Epithelial cell of proximal tubule (primary cell): ENCODE results near the gene LUZP4. TPM values are rescaled to one million over a fixed set of nuclear protein-coding genes. Genes with fewer than 3 reads are reported as not detected.

Experiments
- DNase-seq: peaks from one replicate; pipeline ENCODE4 v3.0.0-alpha.2; 2011; ENCODE audit warnings: low read depth
- H3K4me3 ChIP-seq: 2 replicates; pipeline ENCODE4 v1.5.1; 2011; ENCODE audit warnings: low read depth, mild to moderate bottlenecking, low read length
- total RNA-seq: library from RNA; depleted of rRNA; stranded (reverse); fragments of >200 nt; gene quantifications from 2 replicates; pipeline ENCODE4 v1.2.3, GENCODE V29; 2015
- TF ChIP-seq, protein P1 (sequence below): conservative IDR thresholded peaks from 2 replicates; pipeline ENCODE4 v1.5.1; 2012; ENCODE audit warnings: low read depth, mild to moderate bottlenecking, low read length

The LUZP4 gene, protein sequence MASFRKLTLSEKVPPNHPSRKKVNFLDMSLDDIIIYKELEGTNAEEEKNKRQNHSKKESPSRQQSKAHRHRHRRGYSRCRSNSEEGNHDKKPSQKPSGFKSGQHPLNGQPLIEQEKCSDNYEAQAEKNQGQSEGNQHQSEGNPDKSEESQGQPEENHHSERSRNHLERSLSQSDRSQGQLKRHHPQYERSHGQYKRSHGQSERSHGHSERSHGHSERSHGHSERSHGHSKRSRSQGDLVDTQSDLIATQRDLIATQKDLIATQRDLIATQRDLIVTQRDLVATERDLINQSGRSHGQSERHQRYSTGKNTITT
- total RNA-seq: not detected in 2 replicates

DNA sequence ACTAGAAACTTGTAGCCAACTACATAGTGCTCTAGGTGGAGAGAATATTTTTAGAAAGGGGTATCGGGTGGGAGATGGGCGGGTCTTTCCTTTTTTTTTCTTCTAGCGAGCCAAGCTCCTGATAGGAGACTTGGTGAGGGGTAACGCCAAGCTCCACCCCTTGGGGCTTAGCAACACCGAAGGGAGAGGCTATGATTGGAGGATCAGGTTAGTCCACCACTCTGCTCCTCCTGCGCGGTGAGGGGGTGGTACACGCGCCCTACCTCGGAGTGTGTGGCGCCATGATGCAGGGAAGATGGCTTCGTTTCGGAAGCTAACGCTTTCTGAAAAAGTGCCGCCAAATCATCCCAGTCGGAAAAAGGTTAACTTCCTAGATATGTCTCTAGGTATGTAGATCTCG is at the start of gene LUZP4:
LUZP4 (plus strand) TSS at position 251 of the 400 bp plus-strand sequence; CDS start at position 296, 45 bp downstream.
- DNase-seq: no peak
- TF ChIP-seq, protein P1, sequence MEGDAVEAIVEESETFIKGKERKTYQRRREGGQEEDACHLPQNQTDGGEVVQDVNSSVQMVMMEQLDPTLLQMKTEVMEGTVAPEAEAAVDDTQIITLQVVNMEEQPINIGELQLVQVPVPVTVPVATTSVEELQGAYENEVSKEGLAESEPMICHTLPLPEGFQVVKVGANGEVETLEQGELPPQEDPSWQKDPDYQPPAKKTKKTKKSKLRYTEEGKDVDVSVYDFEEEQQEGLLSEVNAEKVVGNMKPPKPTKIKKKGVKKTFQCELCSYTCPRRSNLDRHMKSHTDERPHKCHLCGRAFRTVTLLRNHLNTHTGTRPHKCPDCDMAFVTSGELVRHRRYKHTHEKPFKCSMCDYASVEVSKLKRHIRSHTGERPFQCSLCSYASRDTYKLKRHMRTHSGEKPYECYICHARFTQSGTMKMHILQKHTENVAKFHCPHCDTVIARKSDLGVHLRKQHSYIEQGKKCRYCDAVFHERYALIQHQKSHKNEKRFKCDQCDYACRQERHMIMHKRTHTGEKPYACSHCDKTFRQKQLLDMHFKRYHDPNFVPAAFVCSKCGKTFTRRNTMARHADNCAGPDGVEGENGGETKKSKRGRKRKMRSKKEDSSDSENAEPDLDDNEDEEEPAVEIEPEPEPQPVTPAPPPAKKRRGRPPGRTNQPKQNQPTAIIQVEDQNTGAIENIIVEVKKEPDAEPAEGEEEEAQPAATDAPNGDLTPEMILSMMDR: no peak
- H3K4me3 ChIP-seq: no peak within 1 kb of the TSS

DNA sequence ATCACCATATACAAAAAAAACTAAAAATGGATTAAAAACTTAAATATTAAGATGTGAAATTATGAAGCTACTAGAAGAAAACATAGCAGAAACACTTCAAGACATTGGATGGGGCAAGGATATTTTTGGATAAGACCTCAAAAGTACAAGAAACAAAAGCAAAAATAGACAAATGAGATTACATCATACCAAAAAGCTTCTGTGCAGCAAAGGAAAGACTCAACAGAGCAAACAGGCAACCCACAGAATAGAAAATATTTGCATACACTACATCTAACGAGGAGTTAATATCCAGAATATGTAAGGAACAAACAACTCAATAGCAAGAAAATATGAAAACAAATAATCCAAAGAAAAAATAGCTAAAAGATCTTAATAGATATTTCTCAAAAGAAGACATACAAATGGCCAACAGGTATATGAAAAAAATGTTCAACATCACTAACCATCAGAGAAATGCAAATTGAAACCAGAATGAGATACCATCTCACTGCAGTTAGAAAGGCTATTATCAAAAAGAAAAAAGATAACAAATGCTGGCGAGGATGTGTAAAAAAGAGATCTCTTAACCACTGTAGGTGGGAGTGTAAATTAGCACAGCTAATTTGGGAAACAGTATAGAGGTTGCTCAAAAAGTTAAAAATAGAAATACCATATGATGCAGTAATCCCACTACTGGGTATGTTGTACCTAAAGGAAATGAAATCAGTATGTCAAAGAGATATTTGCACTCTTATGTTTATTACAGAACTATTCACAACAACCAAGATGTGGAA is 37.9 kb upstream of the LUZP4 start:
- DNase-seq: no peak
- no peak overlapping the region for H3K4me3 ChIP-seq
- TF ChIP-seq, protein P1: no peak

DNA sequence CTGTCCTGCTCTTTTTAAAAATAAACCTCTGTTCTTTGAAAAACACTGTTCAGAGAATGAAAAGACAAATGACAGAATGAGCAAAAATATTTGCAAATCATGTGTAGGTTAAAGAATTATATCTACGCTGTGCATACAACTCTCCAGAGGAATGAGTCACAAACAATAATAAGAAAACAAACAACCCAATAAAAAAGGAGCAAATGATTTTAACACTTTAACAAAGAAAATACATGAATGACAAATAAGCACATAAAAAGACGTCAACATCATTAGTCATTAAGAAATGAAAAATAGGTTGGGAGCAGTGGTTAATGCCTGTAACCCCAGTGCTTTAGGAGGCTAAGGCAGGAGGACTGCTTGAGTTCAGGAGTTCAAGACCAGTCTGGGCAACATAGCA is 34.5 kb upstream of the LUZP4 start:
- TF ChIP-seq, protein P1: no peak
- DNase-seq: no peak
- H3K4me3 ChIP-seq: no peak overlapping the region

DNA sequence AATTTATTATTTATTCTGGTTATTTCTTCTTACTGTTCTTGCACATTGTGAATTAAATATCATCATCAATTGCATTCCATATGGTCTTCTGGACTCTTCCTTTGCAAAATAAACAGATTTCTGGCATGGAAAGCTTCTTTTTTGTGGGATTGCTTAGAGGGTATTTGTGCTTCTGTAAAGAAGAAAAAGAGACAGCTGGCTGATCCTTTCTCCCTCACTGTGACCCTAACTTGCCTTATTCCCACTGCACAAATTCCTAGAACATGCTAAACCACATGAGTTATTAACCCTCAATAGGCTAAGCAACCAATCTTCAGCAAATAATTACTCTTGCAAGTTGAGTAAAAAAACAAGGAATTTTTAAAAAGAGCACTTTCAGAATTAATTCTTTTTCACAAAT is 31.8 kb upstream of the LUZP4 start:
- TF ChIP-seq, protein P1: no peak
- no peak for DNase-seq
- H3K4me3 ChIP-seq: no peak overlapping the region

DNA sequence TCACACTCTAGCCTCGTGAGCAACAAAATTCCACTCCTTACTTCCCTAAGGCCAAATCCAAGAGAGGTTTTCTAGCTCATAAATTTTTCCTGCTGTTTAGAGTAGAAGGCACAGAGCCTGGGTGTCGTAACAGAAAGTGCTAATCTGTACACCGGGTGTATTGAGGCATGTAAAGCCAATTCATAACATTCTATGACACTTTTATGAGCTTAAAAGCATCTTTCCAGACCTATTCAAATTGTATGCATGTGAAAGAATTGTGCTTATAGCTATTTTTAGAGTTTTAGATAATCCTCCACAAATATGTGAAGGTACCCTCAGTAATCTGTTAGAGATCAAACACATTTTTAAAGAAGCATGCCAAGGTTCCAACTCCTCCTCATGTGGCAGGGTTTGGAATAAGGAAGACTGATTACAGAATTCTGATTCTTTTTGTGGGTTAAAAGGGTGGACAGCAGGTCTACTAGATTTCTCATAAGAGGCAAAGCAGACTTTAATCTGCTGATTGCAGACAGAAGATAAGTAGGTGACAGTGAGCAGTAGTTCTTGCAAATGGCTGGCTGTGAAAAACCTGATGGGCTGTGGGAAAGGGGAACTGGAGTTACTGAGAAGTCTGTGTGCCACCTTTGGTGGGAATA is 30.2 kb upstream of the LUZP4 start:
- peak; percentile 22 for DNase-seq
- TF ChIP-seq, protein P1: no peak
- no peak overlapping the region for H3K4me3 ChIP-seq

DNA sequence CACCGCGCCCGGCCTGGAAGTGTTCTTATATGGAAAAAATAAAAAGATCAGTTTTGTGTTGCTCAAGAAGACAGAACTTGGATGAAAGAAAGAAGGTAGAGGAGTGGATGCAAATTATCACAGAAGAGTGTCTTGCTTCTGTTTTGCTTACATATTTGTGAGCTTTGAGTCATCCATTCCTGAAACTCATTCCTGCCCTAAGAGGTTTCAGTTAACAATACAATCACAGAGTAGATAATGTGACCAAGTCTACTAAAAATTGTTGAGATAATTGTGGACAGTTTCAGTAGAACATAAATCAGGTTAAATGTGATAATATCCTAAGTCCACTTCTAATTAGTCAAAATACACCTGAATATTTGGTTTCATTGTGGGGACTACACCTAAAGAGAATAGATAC is 29.2 kb upstream of the LUZP4 start:
- H3K4me3 ChIP-seq: no peak overlapping the region
- no peak for DNase-seq
- TF ChIP-seq, protein P1: no peak
